HepG2 (cell line): ENCODE data around the gene LOXL4. TPM values are rescaled to one million over a fixed set of nuclear protein-coding genes. Genes with fewer than 3 reads are reported as not detected.

ENCODE experiments used
- ATAC-seq: fragments of 200-7000 bp; cut with Tn5 transposase; 3 replicates; pipeline ENCODE4 v1.9.1; 2020; ENCODE audit warnings: mild to moderate bottlenecking, moderate library complexity
- BruUV-seq: library from RNA; stranded (reverse); fragments of 400-500 nt; replicated peaks from 2 replicates; lab custom pipeline; 2021; lab: Mats Ljungman, UMichigan
- CTCF ChIA-PET: fragments of 300-600 bp; formaldehyde crosslinking; extraction: SDS; loops from one replicate; lab custom pipeline; 2021; ENCODE audit warnings: low total read pairs, inconsistent platforms, low intra/inter-chr PET ratio; lab: Yijun Ruan, JAX
- POLR2A ChIA-PET: fragments of 350-600 bp; sonication (Branson Sonifier 250); formaldehyde crosslinking; loops from one replicate; lab custom pipeline; 2020; ENCODE audit warnings: antibody characterized with exemption, inconsistent platforms; lab: Yijun Ruan, JAX
- DNase-seq: peaks from one replicate; pipeline ENCODE4 v3.0.0-alpha.2; 2015; ENCODE audit warnings: low spot score
- FAIRE-seq: peaks from 3 replicates; lab custom pipeline; 2011; peaks lifted over from hg19 to GRCh38; lab: Jason Lieb, UNC
- H2AFZ ChIP-seq: one replicate; pipeline ENCODE4 v1.6.1; 2011; ENCODE audit warnings: low read length, inconsistent platforms
- H3K27ac ChIP-seq: fragments of 300-600 bp; 3 replicates; pipeline ENCODE4 v1.8.0; 2011; ENCODE audit warnings: mixed run types, mild to moderate bottlenecking, mixed read lengths, low read length, inconsistent platforms; ENCODE audit not compliant: insufficient read depth; ENCODE audit errors: extremely low read length
- H3K27me3 ChIP-seq, 2 experiments: fragments of 200-600 bp in 1 of 2; 2 replicates in 1 of 2; 3 replicates in 1 of 2; pipeline versions ENCODE4 v1.6.0 to v1.8.0; 2011; ENCODE audit warnings: low read length in 2 of 2, mild to moderate bottlenecking in 2 of 2, moderate library complexity in 2 of 2, inconsistent platforms in 1 of 2; ENCODE audit not compliant: insufficient read depth in 2 of 2, control insufficient read depth in 1 of 2
- H3K36me3 ChIP-seq, 2 experiments: fragments of 200-600 bp in 1 of 2; replicated peaks in 1 of 2; 2 replicates in 1 of 2; 3 replicates in 1 of 2; pipeline versions ENCODE4 v1.5.1 to v1.8.0; 2011; ENCODE audit warnings: low read length in 2 of 2, inconsistent platforms in 1 of 2; ENCODE audit not compliant: insufficient read depth in 2 of 2, control insufficient read depth in 1 of 2
- H3K4me1 ChIP-seq: 2 replicates; pipeline ENCODE4 v1.5.1; 2012; ENCODE audit warnings: low read length, inconsistent platforms; ENCODE audit not compliant: insufficient read depth
- H3K4me2 ChIP-seq: 2 replicates; pipeline ENCODE4 v1.6.0; 2011; ENCODE audit warnings: low read depth, low read length, inconsistent platforms
- H3K4me3 ChIP-seq, 3 experiments: fragments of 200-600 bp in 1 of 3; sonication (generic), shearing (Covaris generic) in 1 of 3; replicated peaks in 1 of 3; 2 replicates each; pipeline ENCODE4 v1.5.1; 2011 to 2016; ENCODE audit warnings: low read length in 3 of 3, inconsistent platforms in 2 of 3, low read depth in 2 of 3, mild to moderate bottlenecking in 2 of 3, control low read depth in 1 of 3, mixed read lengths in 1 of 3; ENCODE audit not compliant: insufficient read depth in 1 of 3
- H3K79me2 ChIP-seq: one replicate; pipeline ENCODE4 v1.6.1; 2011; ENCODE audit warnings: low read length, inconsistent platforms; ENCODE audit not compliant: insufficient read depth
- H3K9ac ChIP-seq: 2 replicates; pipeline ENCODE4 v1.6.0; 2011; ENCODE audit warnings: mild to moderate bottlenecking, low read depth, low read length, inconsistent platforms; ENCODE audit not compliant: insufficient read depth
- H3K9me3 ChIP-seq: 2 replicates; pipeline ENCODE4 v1.5.1; 2012; ENCODE audit warnings: mild to moderate bottlenecking, low read length
- H4K20me1 ChIP-seq: 2 replicates; pipeline ENCODE4 v1.6.0; 2011; ENCODE audit warnings: inconsistent platforms, mild to moderate bottlenecking, low read length, moderate library complexity; ENCODE audit not compliant: insufficient read depth
- CBFB ChIP-seq: sonication (generic); formaldehyde crosslinking; IDR thresholded peaks from 2 replicates; pipeline ENCODE4 v1.4.0; 2020; ENCODE audit warnings: missing genetic modification reagents
- E2F2 ChIP-seq: sonication (generic); formaldehyde crosslinking; IDR thresholded peaks from 2 replicates; pipeline ENCODE4 v1.4.0; 2020; ENCODE audit warnings: missing genetic modification reagents, borderline replicate concordance
- FOSL1 ChIP-seq: sonication (generic); formaldehyde crosslinking; IDR thresholded peaks from 2 replicates; pipeline ENCODE4 v1.9.0; 2021; ENCODE audit warnings: missing genetic modification reagents, borderline replicate concordance
- MEIS1 ChIP-seq: sonication (generic); formaldehyde crosslinking; IDR thresholded peaks from 2 replicates; pipeline ENCODE4 v1.9.0; 2021; ENCODE audit warnings: mild to moderate bottlenecking, missing genetic modification reagents, moderate library complexity, borderline replicate concordance
- RAD21 ChIP-seq: fragments of 450-650 bp; formaldehyde crosslinking; IDR thresholded peaks from 2 replicates; pipeline ENCODE4 v1.5.0; 2020; ENCODE audit warnings: mild to moderate bottlenecking
- SP5 ChIP-seq: IDR thresholded peaks from 2 replicates; pipeline ENCODE4 v1.6.1; 2016; ENCODE audit warnings: low read depth, borderline replicate concordance
- THAP11 ChIP-seq: IDR thresholded peaks from 2 replicates; pipeline ENCODE4 v1.6.1; 2016; ENCODE audit warnings: missing biosample characterization, missing genetic modification reagents
- YEATS2 ChIP-seq: sonication (generic); formaldehyde crosslinking; IDR thresholded peaks from 2 replicates; pipeline ENCODE4 v1.4.0; 2020; ENCODE audit warnings: missing genetic modification reagents, borderline replicate concordance
- ZFP36 ChIP-seq: fragments of 150-350 bp; IDR thresholded peaks from 2 replicates; pipeline ENCODE4 v1.6.1; 2018; ENCODE audit warnings: borderline replicate concordance, low read length, low read depth; ENCODE audit not compliant: partially characterized antibody
- ZFP82 ChIP-seq: sonication (generic); formaldehyde crosslinking; IDR thresholded peaks from 2 replicates; pipeline ENCODE4 v1.5.1; 2020; ENCODE audit warnings: mild to moderate bottlenecking, missing genetic modification reagents, borderline replicate concordance
- ZNF138 ChIP-seq: sonication (generic); formaldehyde crosslinking; IDR thresholded peaks from 2 replicates; pipeline ENCODE4 v1.5.0; 2020; ENCODE audit warnings: mild to moderate bottlenecking, low read depth, missing genetic modification reagents
- ZNF20 ChIP-seq: sonication (generic); formaldehyde crosslinking; IDR thresholded peaks from 2 replicates; pipeline ENCODE4 v1.4.0; 2020; ENCODE audit warnings: mild to moderate bottlenecking, moderate library complexity, missing genetic modification reagents
- ZNF292 ChIP-seq: sonication (generic); formaldehyde crosslinking; IDR thresholded peaks from 2 replicates; pipeline ENCODE4 v1.8.1; 2022; ENCODE audit warnings: mild to moderate bottlenecking, low read depth, missing genetic modification reagents, borderline replicate concordance
- ZNF337 ChIP-seq: sonication (generic); formaldehyde crosslinking; IDR thresholded peaks from 2 replicates; pipeline ENCODE4 v1.5.1; 2020; ENCODE audit warnings: missing genetic modification reagents, low read depth, mild to moderate bottlenecking, borderline replicate concordance
- ZNF768 ChIP-seq: sonication (generic); formaldehyde crosslinking; IDR thresholded peaks from 2 replicates; pipeline ENCODE4 v1.4.0; 2020; ENCODE audit warnings: missing genetic modification reagents
- ZSCAN30 ChIP-seq: sonication (generic); formaldehyde crosslinking; IDR thresholded peaks from 2 replicates; pipeline ENCODE4 v1.5.0; 2020; ENCODE audit warnings: mild to moderate bottlenecking, missing genetic modification reagents
- WGBS: methylation state at CpG from one replicate; pipeline ENCODE4 v1.1.6; 2017; ENCODE audit warnings: low lambda C conversion rate; 5-methylcytosine and 5-hydroxymethylcytosine counted together
- in situ Hi-C: cut with HindIII; loops from 2 replicates; pipeline ENCODE4 v1.10.0; 2017; ENCODE audit warnings: low pct_unique_long_range_greater_than_20kb; ENCODE audit not compliant: extremely low pct_ligation_motif_present
- intact Hi-C: fragments of 100-400 bp; cut with micrococcal nuclease; formaldehyde crosslinking; loops from one replicate; pipeline ENCODE4 v1.10.0; 2022; ENCODE audit not compliant: unreplicated experiment
- polyA plus RNA-seq, 8 experiments: library from polyadenylated mRNA; depleted of rRNA in 3 of 8; stranded (reverse) in 7 of 8; unstranded in 1 of 8; fragments of >200 nt; fragmentation: Illumina TruSeq in 4 of 8; extraction: Trizol in 4 of 8; gene quantifications; 2 replicates each; pipeline versions ENCODE4 v1.2.1 to v1.2.3, GENCODE V29; 2011 to 2016; ENCODE audit warnings: low read depth in 4 of 8, missing spikeins in 1 of 8, mixed read lengths in 1 of 8; ENCODE audit not compliant: insufficient read depth in 1 of 8
- total RNA-seq, 5 experiments: library from RNA; depleted of rRNA; stranded (reverse); fragments of >200 nt; fragmentation: Illumina TruSeq; extraction: Trizol; gene quantifications; 2 replicates each; pipeline ENCODE4 v1.2.3, GENCODE V29; 2016; ENCODE audit warnings: low read depth in 1 of 5
- TF ChIP-seq, protein P1 (sequence below): sonication (generic); formaldehyde crosslinking; IDR thresholded peaks from 2 replicates; pipeline ENCODE4 v1.9.0; 2021; ENCODE audit warnings: missing genetic modification reagents, borderline replicate concordance
- TF ChIP-seq, protein P2 (sequence below): sonication (generic); formaldehyde crosslinking; conservative IDR thresholded peaks from 2 replicates; pipeline ENCODE4 v1.4.0; 2020; ENCODE audit warnings: mild to moderate bottlenecking, missing genetic modification reagents, moderate library complexity

Gene LOXL4
- total and polyA plus RNA-seq, 2 of the 13 experiments (the other 11 are each of a cell fraction or from before 2014, with no cell fraction given) = 8.8 to 21.1 TPM

DNA sequence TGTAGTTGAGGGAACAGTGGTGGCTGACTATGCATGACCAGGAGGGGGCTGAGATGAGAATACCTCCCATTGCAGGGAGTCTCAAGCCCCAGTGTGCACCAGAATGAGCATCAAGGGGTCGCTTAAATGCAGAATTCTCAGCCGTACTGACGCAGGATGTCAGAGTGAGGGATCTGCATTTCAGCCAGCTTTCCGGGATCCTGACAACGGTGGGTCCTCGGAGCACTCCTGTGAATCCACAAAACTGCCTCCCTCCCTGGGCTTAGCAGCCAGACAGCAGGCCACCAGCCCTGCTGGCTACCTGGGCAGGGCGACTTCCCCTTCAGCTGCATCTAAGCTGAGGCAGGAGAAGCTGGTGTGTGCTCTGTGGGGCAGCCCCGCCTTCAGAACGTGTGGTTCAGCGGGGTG is 21.8 kb upstream of the LOXL4 start:
- Histone ChIP-seq H3K4me1 (peaks cover 12% of the 10 kb centered on the region), H2AFZ (no peak overlapping the region), H3K36me3 (no peaks in the 10 kb centered on the region), H3K9ac (no peak overlapping the region), H3K27me3 (peaks cover 0 to 70% of the 10 kb centered on the region in 2 experiments; a peak in 4 of 5 replicates), H3K4me3 (no peak overlapping the region), H3K79me2 (no peaks in the 10 kb centered on the region), H3K27ac (no peak overlapping the region), H3K4me2 (no peak overlapping the region), H3K9me3 (no peaks in the 10 kb centered on the region), H4K20me1 (no peaks in the 10 kb centered on the region; the same call in 1 of the 2 replicates)
- in situ Hi-C loops (no loop called here), intact Hi-C loops (no loop called here)
- no peak for ATAC-seq
- DNase-seq = no peak
- 78% methylated on average over 6 of the region's 10 CpGs for WGBS
- FAIRE-seq = no peak
- BruUV-seq = no TSS peak
- POLR2A ChIA-PET = no interaction called here
- CTCF ChIA-PET = no interaction called here
- TF ChIP-seq MEIS1 = no peak
- no peak for TF ChIP-seq ZNF337
- TF ChIP-seq, protein P1, sequence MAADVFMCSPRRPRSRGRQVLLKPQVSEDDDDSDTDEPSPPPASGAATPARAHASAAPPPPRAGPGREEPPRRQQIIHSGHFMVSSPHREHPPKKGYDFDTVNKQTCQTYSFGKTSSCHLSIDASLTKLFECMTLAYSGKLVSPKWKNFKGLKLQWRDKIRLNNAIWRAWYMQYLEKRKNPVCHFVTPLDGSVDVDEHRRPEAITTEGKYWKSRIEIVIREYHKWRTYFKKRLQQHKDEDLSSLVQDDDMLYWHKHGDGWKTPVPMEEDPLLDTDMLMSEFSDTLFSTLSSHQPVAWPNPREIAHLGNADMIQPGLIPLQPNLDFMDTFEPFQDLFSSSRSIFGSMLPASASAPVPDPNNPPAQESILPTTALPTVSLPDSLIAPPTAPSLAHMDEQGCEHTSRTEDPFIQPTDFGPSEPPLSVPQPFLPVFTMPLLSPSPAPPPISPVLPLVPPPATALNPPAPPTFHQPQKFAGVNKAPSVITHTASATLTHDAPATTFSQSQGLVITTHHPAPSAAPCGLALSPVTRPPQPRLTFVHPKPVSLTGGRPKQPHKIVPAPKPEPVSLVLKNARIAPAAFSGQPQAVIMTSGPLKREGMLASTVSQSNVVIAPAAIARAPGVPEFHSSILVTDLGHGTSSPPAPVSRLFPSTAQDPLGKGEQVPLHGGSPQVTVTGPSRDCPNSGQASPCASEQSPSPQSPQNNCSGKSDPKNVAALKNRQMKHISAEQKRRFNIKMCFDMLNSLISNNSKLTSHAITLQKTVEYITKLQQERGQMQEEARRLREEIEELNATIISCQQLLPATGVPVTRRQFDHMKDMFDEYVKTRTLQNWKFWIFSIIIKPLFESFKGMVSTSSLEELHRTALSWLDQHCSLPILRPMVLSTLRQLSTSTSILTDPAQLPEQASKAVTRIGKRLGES (CRISPR knock-in tag) = no peak
- TF ChIP-seq ZNF768 (CRISPR knock-in tag) = no peak
- TF ChIP-seq FOSL1 = no peak
- TF ChIP-seq THAP11 (CRISPR knock-in tag) = no peak
- TF ChIP-seq ZNF138 (CRISPR knock-in tag) = no peak
- TF ChIP-seq CBFB (CRISPR knock-in tag) = no peak
- no peak for TF ChIP-seq SP5 (CRISPR knock-in tag)
- no peak for TF ChIP-seq E2F2
- no peak for TF ChIP-seq ZFP82 (CRISPR knock-in tag)
- no peak for TF ChIP-seq ZNF20 (CRISPR knock-in tag)
- no peak for TF ChIP-seq ZSCAN30 (CRISPR knock-in tag)
- no peak for TF ChIP-seq ZFP36
- TF ChIP-seq, protein P2, sequence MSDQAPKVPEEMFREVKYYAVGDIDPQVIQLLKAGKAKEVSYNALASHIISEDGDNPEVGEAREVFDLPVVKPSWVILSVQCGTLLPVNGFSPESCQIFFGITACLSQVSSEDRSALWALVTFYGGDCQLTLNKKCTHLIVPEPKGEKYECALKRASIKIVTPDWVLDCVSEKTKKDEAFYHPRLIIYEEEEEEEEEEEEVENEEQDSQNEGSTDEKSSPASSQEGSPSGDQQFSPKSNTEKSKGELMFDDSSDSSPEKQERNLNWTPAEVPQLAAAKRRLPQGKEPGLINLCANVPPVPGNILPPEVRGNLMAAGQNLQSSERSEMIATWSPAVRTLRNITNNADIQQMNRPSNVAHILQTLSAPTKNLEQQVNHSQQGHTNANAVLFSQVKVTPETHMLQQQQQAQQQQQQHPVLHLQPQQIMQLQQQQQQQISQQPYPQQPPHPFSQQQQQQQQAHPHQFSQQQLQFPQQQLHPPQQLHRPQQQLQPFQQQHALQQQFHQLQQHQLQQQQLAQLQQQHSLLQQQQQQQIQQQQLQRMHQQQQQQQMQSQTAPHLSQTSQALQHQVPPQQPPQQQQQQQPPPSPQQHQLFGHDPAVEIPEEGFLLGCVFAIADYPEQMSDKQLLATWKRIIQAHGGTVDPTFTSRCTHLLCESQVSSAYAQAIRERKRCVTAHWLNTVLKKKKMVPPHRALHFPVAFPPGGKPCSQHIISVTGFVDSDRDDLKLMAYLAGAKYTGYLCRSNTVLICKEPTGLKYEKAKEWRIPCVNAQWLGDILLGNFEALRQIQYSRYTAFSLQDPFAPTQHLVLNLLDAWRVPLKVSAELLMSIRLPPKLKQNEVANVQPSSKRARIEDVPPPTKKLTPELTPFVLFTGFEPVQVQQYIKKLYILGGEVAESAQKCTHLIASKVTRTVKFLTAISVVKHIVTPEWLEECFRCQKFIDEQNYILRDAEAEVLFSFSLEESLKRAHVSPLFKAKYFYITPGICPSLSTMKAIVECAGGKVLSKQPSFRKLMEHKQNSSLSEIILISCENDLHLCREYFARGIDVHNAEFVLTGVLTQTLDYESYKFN = no peak
- no peak for TF ChIP-seq ZNF292 (CRISPR knock-in tag)
- no peak for TF ChIP-seq RAD21 (CRISPR knock-in tag)
- no peak for TF ChIP-seq YEATS2 (CRISPR knock-in tag)
